Breast epithelium (tissue), 4 donors: ENCODE data around the gene ZNRF4. TPM values are rescaled to one million over a fixed set of nuclear protein-coding genes. Genes with fewer than 3 reads are reported as not detected.

Experiments used
- DNase-seq, 2 donors: peaks; one replicate each; pipeline ENCODE4 v3.0.0-alpha.2; 2019; ENCODE audit warnings: low spot score in 2 of 2
- H3K27ac ChIP-seq, 2 donors: fragments of 200-600 bp; sonication (generic) in 1 of 2; one replicate each; pipeline ENCODE4 v1.5.1; 2016 to 2019; ENCODE audit warnings: mild to moderate bottlenecking in 1 of 2
- H3K27me3 ChIP-seq, 2 donors: fragments of 200-600 bp; sonication (generic) in 1 of 2; one replicate each; pipeline versions ENCODE4 v1.5.1 to v1.6.0; 2017 to 2019; ENCODE audit warnings: control low read depth in 1 of 2, mild to moderate bottlenecking in 1 of 2
- H3K36me3 ChIP-seq: fragments of 200-600 bp; one replicate; pipeline ENCODE4 v1.5.1; 2019
- H3K4me1 ChIP-seq, 2 donors: fragments of 200-600 bp; sonication (generic); one replicate each; pipeline ENCODE4 v1.5.1; 2016 to 2019; ENCODE audit warnings: control low read depth in 1 of 2
- H3K4me3 ChIP-seq, 3 donors: fragments of 200-600 bp; sonication (generic); 1 replicate in 2 of 3; 2 replicates in 1 of 3; pipeline ENCODE4 v1.5.1; 2016 to 2019; ENCODE audit warnings: mild to moderate bottlenecking in 3 of 3, moderate library complexity in 2 of 3
- H3K9me3 ChIP-seq, 2 donors: fragments of 200-600 bp; sonication (generic) in 1 of 2; one replicate each; pipeline ENCODE4 v1.5.1; 2016 to 2019; ENCODE audit warnings: control low read depth in 1 of 2
- CTCF ChIP-seq, 3 donors: fragments of 450-650 bp; IDR thresholded peaks; one replicate each; pipeline ENCODE4 v1.5.1; 2016 to 2017; ENCODE audit warnings: antibody characterized with exemption in 3 of 3, mild to moderate bottlenecking in 3 of 3, moderate library complexity in 3 of 3
- POLR2A ChIP-seq: fragments of 450-650 bp; IDR thresholded peaks from one replicate; pipeline ENCODE4 v1.6.1; 2016; ENCODE audit warnings: antibody characterized with exemption, mild to moderate bottlenecking, moderate library complexity
- POLR2AphosphoS5 ChIP-seq, 3 donors: sonication (generic); formaldehyde crosslinking; IDR thresholded peaks; one replicate each; pipeline ENCODE4 v1.6.1; 2017; ENCODE audit warnings: antibody characterized with exemption in 3 of 3
- intact Hi-C: fragments of 100-400 bp; cut with DNase I; formaldehyde crosslinking; loops from one replicate; pipeline ENCODE4 v1.15.1; 2023; ENCODE audit warnings: low total_unique reads
- total RNA-seq, 3 donors: library from RNA; depleted of rRNA; stranded (reverse); fragments of >200 nt; gene quantifications; one replicate each; pipeline ENCODE4 v1.1.0, GENCODE V29; 2016

Gene ZNRF4
- total RNA-seq, 3 donors from 2014 or later = not detected

- no peaks in the 10 kb centered on the region for H3K4me1 ChIP-seq
- TF ChIP-seq POLR2A = no peak
- no peak overlapping the region for H3K4me3 ChIP-seq
- no peak overlapping the region for H3K27ac ChIP-seq
- no peaks in the 10 kb centered on the region for H3K9me3 ChIP-seq
- intact Hi-C loops = no loop called here
- no peak for DNase-seq
- peaks cover 0 to 48% of the 10 kb centered on the region in 2 donors for H3K27me3 ChIP-seq
- no peaks in the 10 kb centered on the region for H3K36me3 ChIP-seq
Measured at GRCh38 chr19:5418677-5419076, 36.5 kb upstream of the ZNRF4 start.

DNA sequence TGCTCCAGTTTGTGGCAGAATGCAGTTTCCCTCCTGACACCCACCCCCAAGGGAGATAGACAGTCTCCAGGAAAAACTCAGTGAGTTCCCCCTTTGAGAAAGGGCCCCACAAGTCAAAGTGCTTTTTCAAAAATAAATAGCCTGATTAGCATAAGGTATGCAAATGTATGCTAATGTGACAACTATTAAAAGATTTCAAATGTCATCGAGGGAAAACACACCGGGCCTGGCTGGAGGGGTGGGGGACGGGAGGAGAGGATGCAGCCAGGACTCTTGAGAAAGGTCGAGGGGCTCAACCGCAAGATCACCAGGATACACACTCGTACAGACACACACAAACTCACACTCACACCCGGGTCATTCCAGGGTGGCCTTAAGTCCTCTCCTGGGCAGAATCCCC is 34.3 kb upstream of the ZNRF4 start:
- H3K27ac ChIP-seq = no peak overlapping the region
- H3K4me1 ChIP-seq = no peaks in the 10 kb centered on the region
- H3K36me3 ChIP-seq = no peaks in the 10 kb centered on the region
- DNase-seq = no peak
- TF ChIP-seq POLR2AphosphoS5 (IDR thresholded peaks at IDR 0.05) (no peak), CTCF (IDR thresholded peaks at IDR 0.05) (no peak), POLR2A (no peak)
- no peak overlapping the region for H3K4me3 ChIP-seq
- intact Hi-C loops = no loop called here
- H3K9me3 ChIP-seq = no peaks in the 10 kb centered on the region
- peaks cover 0 to 65% of the 10 kb centered on the region in 2 donors for H3K27me3 ChIP-seq

GRCh38 chr19:5423567-5424125 is 31.6 kb upstream of the ZNRF4 start:
- Histone ChIP-seq H3K27ac (no peak overlapping the region), H3K27me3 (peaks cover 0 to 54% of the 10 kb centered on the region in 2 donors), H3K9me3 (no peaks in the 10 kb centered on the region), H3K4me3 (no peak overlapping the region), H3K4me1 (no peaks in the 10 kb centered on the region), H3K36me3 (no peaks in the 10 kb centered on the region)
- intact Hi-C loops = no loop called here
- DNase-seq = no peak
- TF ChIP-seq CTCF (IDR thresholded peaks at IDR 0.05) (no peak), POLR2A (no peak), POLR2AphosphoS5 (IDR thresholded peaks at IDR 0.05) (no peak)

- Histone ChIP-seq H3K9me3 (no peaks in the 10 kb centered on the region), H3K27ac (no peak overlapping the region), H3K4me3 (no peak overlapping the region), H3K4me1 (no peaks in the 10 kb centered on the region), H3K36me3 (no peaks in the 10 kb centered on the region), H3K27me3 (peaks cover 0 to 47% of the 10 kb centered on the region in 2 donors)
- intact Hi-C loops = no loop called here
- DNase-seq = no peak
- no peak for TF ChIP-seq POLR2A
- no peak for TF ChIP-seq POLR2AphosphoS5 (IDR thresholded peaks at IDR 0.05)
- no peak for TF ChIP-seq CTCF (IDR thresholded peaks at IDR 0.05)
Measured at GRCh38 chr19:5424192-5424973, 30.8 kb upstream of the ZNRF4 start.

DNA sequence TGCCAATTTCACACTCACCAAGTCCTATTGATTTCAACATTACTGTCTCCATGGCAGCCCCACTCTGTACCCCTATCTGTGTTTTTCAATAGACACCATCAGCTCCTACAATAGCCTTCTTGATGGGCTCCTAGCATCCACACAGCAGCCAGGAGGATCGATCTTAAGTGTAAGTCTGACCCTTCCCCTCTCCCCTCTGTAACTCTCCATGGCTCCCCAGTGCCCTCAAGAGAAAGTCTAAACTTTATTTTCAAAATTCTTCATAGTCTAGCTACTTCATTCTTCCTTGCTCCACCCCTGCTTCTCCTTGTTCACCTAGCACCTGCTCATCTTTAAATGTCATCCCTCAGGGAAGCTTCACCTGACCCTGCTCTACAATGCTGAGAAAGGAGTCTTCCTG is 30.0 kb upstream of the ZNRF4 start:
- intact Hi-C loops = no loop called here
- Histone ChIP-seq H3K27me3 (peaks cover 0 to 39% of the 10 kb centered on the region in 2 donors), H3K4me3 (no peak overlapping the region), H3K36me3 (no peaks in the 10 kb centered on the region), H3K4me1 (no peaks in the 10 kb centered on the region), H3K27ac (no peak overlapping the region), H3K9me3 (no peaks in the 10 kb centered on the region)
- DNase-seq = no peak
- no peak for TF ChIP-seq POLR2AphosphoS5 (IDR thresholded peaks at IDR 0.05)
- TF ChIP-seq POLR2A = no peak
- TF ChIP-seq CTCF (IDR thresholded peaks at IDR 0.05) = no peak
